Mononuclear cell (primary cell): Measurements from ENCODE around the gene TBX2. TPM values are rescaled to one million over a fixed set of nuclear protein-coding genes. Genes with fewer than 3 reads are reported as not detected.

Source experiments
- H3K27me3 ChIP-seq: 2 replicates; pipeline ENCODE4 v1.6.0; 2011; ENCODE audit warnings: low read length, control low read depth; ENCODE audit not compliant: insufficient read depth
- H3K4me1 ChIP-seq: 2 replicates; pipeline ENCODE4 v1.5.1; 2011; ENCODE audit warnings: mild to moderate bottlenecking, low read length, control low read depth; ENCODE audit not compliant: insufficient read depth
- H3K4me3 ChIP-seq: 2 replicates; pipeline ENCODE4 v1.5.1; 2011; ENCODE audit warnings: mild to moderate bottlenecking, low read length, moderate library complexity
- H3K9me3 ChIP-seq: 2 replicates; pipeline ENCODE4 v1.5.1; 2011; ENCODE audit warnings: low read depth, mild to moderate bottlenecking, control low read depth, low read length
- total RNA-seq: library from RNA; depleted of rRNA; stranded (reverse); fragments of >200 nt; gene quantifications from one replicate; pipeline ENCODE4 v1.2.3, GENCODE V29; 2012

Gene TBX2
- total RNA-seq, 1 donor = 0.10 TPM

GRCh38 chr17:61391595-61392291, 7.9 kb upstream of the TBX2 start:
- H3K4me3 ChIP-seq = no peak overlapping the region
- no peaks in the 10 kb centered on the region for H3K9me3 ChIP-seq
- H3K4me1 ChIP-seq = peaks cover 4% of the 10 kb centered on the region
- peaks cover 14% of the 10 kb centered on the region for H3K27me3 ChIP-seq

GRCh38 chr17:61392679-61393078, 7.0 kb upstream of the TBX2 start:
- Histone ChIP-seq H3K27me3 (peaks cover 19% of the 10 kb centered on the region), H3K4me1 (peaks cover 8% of the 10 kb centered on the region), H3K4me3 (no peak overlapping the region), H3K9me3 (no peaks in the 10 kb centered on the region)

DNA sequence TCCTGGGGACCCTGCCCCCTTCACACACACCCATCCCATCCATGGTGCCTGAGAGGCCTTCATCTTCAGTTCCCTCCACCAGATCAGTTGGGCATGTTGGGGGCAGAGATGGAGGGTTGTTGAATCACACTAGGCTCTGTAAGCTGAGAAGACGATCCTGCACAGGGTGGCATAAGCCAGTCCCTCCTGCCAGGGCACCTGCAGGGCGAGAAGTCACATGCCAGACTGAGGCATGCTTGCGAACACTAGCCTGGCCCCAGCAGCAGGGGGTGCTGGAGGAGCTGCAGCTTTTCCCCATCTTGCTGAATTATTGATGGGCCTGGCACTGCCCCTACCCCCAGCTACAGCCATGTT, 6.1 kb upstream of the TBX2 start:
- H3K27me3 ChIP-seq = peaks cover 27% of the 10 kb centered on the region
- H3K9me3 ChIP-seq = no peaks in the 10 kb centered on the region
- peaks cover 16% of the 10 kb centered on the region for H3K4me1 ChIP-seq
- no peak overlapping the region for H3K4me3 ChIP-seq

GRCh38 chr17:61393904-61394629, 5.6 kb upstream of the TBX2 start:
- Histone ChIP-seq H3K27me3 (peaks cover 33% of the 10 kb centered on the region), H3K4me3 (no peak overlapping the region), H3K9me3 (no peaks in the 10 kb centered on the region), H3K4me1 (peaks cover 21% of the 10 kb centered on the region)

- peaks cover 24% of the 10 kb centered on the region for H3K4me1 ChIP-seq
- peaks cover 35% of the 10 kb centered on the region for H3K27me3 ChIP-seq
- no peak overlapping the region for H3K4me3 ChIP-seq
- no peaks in the 10 kb centered on the region for H3K9me3 ChIP-seq
Observed at GRCh38 chr17:61394630-61395408, 4.8 kb upstream of the TBX2 start.

- H3K27me3 ChIP-seq = peaks cover 35% of the 10 kb centered on the region
- no peak overlapping the region for H3K4me3 ChIP-seq
- H3K9me3 ChIP-seq = no peaks in the 10 kb centered on the region
- peaks cover 25% of the 10 kb centered on the region for H3K4me1 ChIP-seq
Observed at GRCh38 chr17:61395409-61395982, 4.1 kb upstream of the TBX2 start.

DNA sequence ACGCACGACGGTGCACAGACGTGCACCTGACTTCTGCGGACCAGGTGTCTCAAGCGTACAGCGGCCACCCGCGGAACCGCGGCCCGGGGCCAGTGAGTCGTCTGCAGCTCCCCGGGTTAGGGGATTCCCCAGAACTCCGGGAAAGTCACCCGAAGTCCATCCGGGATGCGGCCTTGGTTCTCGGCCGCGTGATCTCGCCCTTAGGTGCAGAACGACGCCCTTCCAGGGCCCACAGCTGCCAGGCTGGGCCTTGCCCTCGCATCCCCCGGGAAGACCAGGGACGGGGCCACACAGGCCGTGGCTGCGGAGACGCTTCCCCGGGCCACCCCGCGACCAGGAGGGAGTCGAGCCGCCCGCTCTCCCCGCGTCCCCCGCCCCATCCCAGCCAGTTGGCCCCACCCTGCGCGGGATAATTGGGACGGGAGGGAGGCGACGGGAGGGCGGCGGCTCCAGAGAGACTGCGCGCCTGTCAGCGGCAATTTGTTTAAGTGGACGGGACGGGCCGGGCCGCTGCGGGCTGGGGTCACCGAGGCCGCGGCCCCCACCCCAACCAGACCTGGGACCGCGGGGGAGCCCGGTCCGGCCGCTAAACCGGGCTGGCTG, 3.6 kb upstream of the TBX2 start:
- H3K9me3 ChIP-seq = no peaks in the 10 kb centered on the region
- H3K4me3 ChIP-seq = no peak overlapping the region
- peaks cover 40% of the 10 kb centered on the region for H3K27me3 ChIP-seq
- H3K4me1 ChIP-seq = peaks cover 31% of the 10 kb centered on the region

DNA sequence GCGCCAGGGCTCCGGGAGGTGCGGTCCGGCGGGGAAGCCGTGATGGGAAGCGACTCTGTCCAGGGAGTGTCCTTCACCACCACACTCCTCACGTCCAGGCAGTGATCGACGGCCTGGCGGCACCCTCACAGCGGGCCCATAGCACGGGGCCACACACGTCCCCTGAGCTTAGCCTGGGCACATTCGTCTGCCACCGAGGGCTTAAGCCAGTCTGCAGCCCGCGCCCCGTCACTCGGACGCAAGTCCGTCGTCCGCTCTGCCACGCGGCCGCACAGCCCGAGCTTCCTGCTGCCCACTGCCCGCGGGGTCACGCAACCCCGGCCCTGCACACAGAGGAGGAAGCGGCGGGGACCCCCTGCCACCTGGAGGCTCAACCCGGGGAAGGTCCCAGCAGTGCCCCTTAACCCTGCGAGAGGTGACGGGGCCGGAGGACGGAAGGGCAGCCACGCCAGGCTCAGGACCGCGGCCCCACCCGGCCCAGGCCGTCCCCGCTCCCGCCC, 3.0 kb upstream of the TBX2 start:
- H3K4me1 ChIP-seq = peaks cover 33% of the 10 kb centered on the region
- no peak overlapping the region for H3K4me3 ChIP-seq
- peaks cover 45% of the 10 kb centered on the region for H3K27me3 ChIP-seq
- H3K9me3 ChIP-seq = no peaks in the 10 kb centered on the region

DNA sequence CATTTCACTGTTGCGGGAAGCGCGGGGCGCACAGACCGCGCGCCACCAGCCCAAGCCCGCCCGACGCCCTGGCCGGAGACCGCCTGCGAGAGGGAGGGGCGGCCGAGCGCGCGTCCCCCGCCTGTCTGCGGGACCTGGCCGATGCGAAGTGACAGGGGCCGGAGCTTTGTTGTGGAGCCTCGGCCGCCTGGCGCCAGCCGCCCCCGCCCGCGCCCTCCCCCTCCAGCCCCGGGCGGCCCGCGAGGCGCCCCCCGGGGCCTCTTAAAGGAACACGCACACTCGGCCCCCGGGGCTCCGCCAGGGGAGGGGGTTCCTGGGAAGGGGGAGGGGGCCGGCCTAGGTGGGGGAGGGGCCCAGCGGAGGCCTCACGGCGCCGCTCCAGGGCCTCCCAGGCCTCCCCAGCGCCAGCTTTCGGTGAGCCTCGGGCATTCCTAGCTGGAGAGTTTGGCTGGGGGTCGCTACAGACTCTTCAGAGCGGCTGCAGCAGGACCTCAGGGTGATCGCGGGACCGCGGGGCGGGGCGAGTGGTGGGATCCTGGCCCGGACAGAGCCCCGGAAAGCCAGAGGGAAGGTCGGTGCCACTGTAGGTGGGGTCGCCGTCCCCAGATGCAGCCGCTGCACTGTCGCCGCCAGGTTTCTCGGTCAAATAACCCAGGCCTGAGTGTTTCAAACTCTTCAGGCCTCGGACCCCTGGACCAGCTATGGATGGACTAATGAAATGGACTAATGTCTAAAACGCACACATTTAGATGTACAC, 2.4 kb upstream of the TBX2 start:
- no peak overlapping the region for H3K4me3 ChIP-seq
- H3K9me3 ChIP-seq = no peaks in the 10 kb centered on the region
- peaks cover 33% of the 10 kb centered on the region for H3K4me1 ChIP-seq
- H3K27me3 ChIP-seq = peaks cover 51% of the 10 kb centered on the region

DNA sequence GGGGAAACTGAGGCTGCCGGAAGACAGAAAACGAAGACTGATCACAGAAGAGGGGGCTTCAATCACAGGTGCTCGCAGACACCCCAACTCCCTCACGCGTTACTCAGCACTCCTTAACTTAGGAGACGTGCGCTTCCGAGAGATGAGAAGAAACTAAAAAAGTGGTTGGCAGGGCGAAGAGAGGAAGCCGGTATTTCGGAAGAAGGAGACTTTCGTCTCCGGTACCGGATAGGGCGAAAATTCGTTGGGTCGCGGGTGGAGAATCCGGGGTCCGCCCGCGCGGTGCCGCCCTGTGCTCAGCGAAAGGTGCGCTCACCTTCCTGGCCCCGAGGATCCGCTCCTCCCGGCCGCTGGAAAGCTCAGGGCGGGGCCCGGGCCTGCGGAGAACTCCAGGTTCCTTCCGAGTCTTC, 917 bp upstream of the TBX2 start:
- peaks cover 65% of the 10 kb centered on the region for H3K27me3 ChIP-seq

DNA sequence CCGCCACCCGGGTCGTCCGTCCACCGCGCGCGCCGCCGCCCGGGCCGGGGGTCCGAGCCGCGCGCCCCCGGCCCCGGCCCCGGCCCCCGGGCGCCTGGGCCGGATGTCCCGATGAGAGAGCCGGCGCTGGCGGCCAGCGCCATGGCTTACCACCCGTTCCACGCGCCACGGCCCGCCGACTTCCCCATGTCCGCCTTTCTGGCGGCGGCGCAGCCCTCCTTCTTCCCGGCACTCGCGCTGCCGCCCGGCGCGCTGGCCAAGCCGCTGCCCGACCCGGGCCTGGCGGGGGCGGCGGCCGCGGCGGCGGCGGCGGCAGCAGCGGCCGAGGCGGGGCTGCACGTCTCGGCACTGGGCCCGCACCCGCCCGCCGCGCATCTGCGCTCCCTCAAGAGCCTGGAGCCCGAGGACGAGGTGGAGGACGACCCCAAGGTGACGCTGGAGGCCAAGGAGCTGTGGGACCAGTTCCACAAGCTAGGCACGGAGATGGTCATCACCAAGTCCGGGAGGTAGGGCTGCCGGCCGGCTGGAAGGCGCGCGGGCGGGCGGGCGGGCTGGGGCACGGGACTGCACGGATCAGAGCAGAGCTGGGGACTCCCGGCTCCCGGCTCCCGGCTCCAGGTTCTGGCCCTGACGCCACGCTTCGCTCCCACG, 548 bp downstream of the TBX2 start:
- Histone ChIP-seq H3K4me1 (peaks cover 62% of the 10 kb centered on the region), H3K9me3 (no peaks in the 10 kb centered on the region), H3K27me3 (peaks cover 75% of the 10 kb centered on the region), H3K4me3 (no peak overlapping the region)

More for the DNA sequence above, 917 bp upstream of the TBX2 start:
- Histone ChIP-seq H3K4me1 (peaks cover 47% of the 10 kb centered on the region), H3K4me3 (no peak overlapping the region), H3K9me3 (no peaks in the 10 kb centered on the region)

DNA sequence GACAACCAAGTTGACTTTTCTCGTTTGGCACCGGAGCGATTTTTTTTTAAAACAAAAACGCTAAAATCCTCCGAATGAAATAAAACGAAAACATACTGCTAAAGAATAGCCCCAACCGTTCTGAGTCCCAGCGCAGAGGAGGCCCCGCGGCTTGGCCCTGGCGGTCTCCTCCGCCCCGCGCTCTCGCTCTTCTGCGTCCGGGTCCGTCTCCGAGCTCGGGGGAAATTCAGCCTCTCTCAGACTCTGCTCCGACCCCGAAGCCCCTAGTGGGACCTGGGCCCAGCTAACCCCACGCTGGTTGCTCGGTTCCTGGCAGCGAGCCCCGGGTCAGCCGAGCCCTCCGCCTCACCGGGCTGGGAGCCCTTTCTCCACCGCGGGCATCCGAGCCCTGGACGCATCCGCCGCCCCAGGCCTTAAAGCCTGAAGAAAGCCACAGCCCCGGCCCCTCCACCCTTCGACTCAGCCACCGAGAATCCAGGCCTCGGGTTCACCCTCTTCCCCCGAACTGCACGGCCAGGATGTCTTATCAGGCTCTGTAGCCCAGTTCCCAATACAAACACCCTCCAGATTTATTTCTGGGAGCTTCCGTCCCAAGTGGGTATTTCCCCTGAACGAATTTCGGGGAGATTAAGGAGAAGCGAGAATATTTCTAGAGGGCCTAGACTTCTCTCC, 1.2 kb downstream of the TBX2 start:
- Histone ChIP-seq H3K9me3 (no peaks in the 10 kb centered on the region), H3K27me3 (peaks cover 78% of the 10 kb centered on the region), H3K4me1 (peaks cover 66% of the 10 kb centered on the region), H3K4me3 (no peak overlapping the region)

DNA sequence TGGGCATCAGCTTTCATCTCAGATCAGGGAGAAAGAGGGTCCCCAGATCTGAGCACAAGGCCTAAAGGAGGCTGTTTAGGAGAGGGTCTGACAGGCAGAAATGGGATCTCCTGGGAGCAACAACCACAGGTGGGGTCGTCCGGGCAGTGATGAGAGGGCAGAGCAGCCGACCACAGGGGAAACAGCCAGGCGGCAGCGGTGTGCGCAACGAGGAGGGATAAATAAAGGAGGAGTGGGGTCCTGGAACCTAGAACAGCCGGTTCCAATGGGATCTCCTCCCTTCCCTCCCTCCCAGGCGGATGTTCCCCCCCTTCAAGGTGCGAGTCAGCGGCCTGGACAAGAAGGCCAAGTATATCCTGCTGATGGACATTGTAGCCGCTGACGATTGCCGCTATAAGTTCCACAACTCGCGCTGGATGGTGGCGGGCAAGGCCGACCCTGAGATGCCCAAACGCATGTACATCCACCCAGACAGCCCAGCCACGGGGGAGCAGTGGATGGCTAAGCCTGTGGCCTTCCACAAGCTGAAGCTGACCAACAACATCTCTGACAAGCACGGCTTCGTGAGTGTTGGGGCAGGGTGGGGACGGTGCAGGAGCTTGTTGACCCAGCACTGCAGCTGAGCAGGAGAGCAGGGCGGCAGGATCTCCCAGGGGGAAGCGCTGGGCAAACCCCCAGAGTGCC, 1.9 kb downstream of the TBX2 start:
- H3K27me3 ChIP-seq = peaks cover 81% of the 10 kb centered on the region
- H3K4me1 ChIP-seq = peaks cover 64% of the 10 kb centered on the region
- no peaks in the 10 kb centered on the region for H3K9me3 ChIP-seq
- no peak overlapping the region for H3K4me3 ChIP-seq
